Activated CD8-positive, alpha-beta memory T cell treated with anti-CD3 and anti-CD28 coated beads, Interleukin-2, amount 10 ng/mL, durations not matched to agents 7 days and 5 days (primary cell): Measurements from ENCODE around the gene CACNG5. TPM values are rescaled to one million over a fixed set of nuclear protein-coding genes. Genes with fewer than 3 reads are reported as not detected.

Experiments used
- ATAC-seq: fragments of 150-1000 bp; cut with Tn5 transposase; one replicate; pipeline ENCODE4 v1.10.0; 2021; ENCODE audit warnings: moderate library complexity
- CTCF ChIA-PET: fragments of 350-600 bp; sonication (Branson Sonifier 250); formaldehyde crosslinking; loops from one replicate; lab custom pipeline; 2021; ENCODE audit warnings: antibody characterized with exemption; lab: Charles Lee
- DNase-seq: peaks from one replicate; pipeline ENCODE4 v3.0.0-alpha.2; 2020
- H3K27ac Mint-ChIP-seq: one replicate; pipeline ENCODE4 v1.8.0; 2021; ENCODE audit warnings: mild to moderate bottlenecking, mixed read lengths
- H3K27me3 Mint-ChIP-seq: one replicate; pipeline ENCODE4 v1.8.0; 2021; ENCODE audit warnings: mixed read lengths
- H3K36me3 Mint-ChIP-seq: one replicate; pipeline ENCODE4 v1.8.0; 2021; ENCODE audit warnings: mild to moderate bottlenecking, mixed read lengths
- H3K4me1 Mint-ChIP-seq: one replicate; pipeline ENCODE4 v1.8.0; 2021; ENCODE audit warnings: mixed read lengths
- H3K4me3 Mint-ChIP-seq: one replicate; pipeline ENCODE4 v1.8.0; 2021; ENCODE audit warnings: mild to moderate bottlenecking, moderate library complexity, mixed read lengths
- H3K9me3 Mint-ChIP-seq: one replicate; pipeline ENCODE4 v1.8.0; 2022; ENCODE audit warnings: low read depth, mixed read lengths
- total RNA-seq, 2 experiments: library from RNA; stranded (reverse); gene quantifications; one replicate each; pipeline ENCODE4 v1.2.3, GENCODE V29; 2021

The CACNG5 gene
- total RNA-seq, 2 experiments from 2014 or later: not detected

DNA sequence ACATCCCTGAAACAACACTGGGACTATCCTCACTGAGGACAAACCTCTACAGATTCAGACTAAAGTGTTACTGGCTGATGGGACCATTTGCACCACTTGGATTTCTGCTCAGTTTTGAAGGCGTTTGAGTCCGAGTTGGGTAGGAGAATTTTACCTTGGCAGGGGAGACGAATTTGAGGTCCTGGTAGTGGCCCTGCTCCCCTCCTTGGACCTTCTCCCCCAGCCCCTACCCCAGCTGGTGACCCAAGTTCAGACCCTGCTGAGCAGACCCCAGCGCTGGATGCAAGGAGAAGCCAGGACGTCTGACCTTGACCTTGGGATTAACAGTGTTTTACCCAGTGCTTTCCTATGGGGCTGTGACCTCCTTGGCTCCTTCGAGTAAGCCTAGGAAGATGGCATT lies 13.6 kb downstream of the CACNG5 start:
- CTCF ChIA-PET: no interaction called here
- no peak for ATAC-seq

DNA sequence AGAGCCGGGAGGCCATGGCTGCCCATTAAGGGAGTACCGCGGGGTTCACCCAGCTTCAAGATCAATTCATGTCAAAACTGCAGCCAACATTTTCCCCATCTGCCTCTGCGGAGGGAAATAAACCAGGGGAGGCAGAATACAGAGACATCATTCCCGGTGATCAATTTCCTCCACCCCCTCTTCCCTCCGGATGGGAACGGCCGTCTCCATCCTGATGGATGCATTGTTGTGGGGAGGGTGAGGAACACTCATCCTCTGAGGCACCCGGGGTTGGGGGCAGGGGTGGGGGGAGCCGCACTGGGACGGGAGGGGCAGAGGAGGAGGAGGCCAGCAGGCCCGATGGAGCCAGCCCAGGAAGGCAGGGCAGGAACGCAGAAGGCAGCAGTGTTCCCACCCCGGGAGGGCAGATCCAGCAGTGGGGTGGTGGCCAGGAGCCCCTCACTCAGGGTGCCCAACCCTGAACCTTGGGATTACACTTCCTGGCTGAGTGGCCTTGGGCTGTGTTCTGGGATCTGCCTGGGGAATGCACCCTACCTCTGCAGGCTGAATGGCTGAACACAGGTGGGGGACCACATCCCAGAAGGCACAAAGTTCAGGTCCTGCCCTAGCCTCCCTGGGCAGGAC lies 14.2 kb downstream of the CACNG5 start:
- H3K27ac Mint-ChIP-seq: no peak overlapping the region
- no peaks in the 10 kb centered on the region for H3K9me3 Mint-ChIP-seq
- CTCF ChIA-PET: no interaction called here
- DNase-seq (no peak), ATAC-seq (no peak)
- H3K4me1 Mint-ChIP-seq: no peaks in the 10 kb centered on the region
- H3K4me3 Mint-ChIP-seq: no peak overlapping the region
- H3K27me3 Mint-ChIP-seq: peaks cover 13% of the 10 kb centered on the region
- H3K36me3 Mint-ChIP-seq: no peaks in the 10 kb centered on the region

More for the DNA sequence above, 13.6 kb downstream of the CACNG5 start:
- H3K36me3 Mint-ChIP-seq: no peaks in the 10 kb centered on the region
- H3K27me3 Mint-ChIP-seq: peaks cover 13% of the 10 kb centered on the region
- no peak for DNase-seq
- no peaks in the 10 kb centered on the region for H3K4me1 Mint-ChIP-seq
- no peak overlapping the region for H3K27ac Mint-ChIP-seq
- no peak overlapping the region for H3K4me3 Mint-ChIP-seq
- no peaks in the 10 kb centered on the region for H3K9me3 Mint-ChIP-seq

DNA sequence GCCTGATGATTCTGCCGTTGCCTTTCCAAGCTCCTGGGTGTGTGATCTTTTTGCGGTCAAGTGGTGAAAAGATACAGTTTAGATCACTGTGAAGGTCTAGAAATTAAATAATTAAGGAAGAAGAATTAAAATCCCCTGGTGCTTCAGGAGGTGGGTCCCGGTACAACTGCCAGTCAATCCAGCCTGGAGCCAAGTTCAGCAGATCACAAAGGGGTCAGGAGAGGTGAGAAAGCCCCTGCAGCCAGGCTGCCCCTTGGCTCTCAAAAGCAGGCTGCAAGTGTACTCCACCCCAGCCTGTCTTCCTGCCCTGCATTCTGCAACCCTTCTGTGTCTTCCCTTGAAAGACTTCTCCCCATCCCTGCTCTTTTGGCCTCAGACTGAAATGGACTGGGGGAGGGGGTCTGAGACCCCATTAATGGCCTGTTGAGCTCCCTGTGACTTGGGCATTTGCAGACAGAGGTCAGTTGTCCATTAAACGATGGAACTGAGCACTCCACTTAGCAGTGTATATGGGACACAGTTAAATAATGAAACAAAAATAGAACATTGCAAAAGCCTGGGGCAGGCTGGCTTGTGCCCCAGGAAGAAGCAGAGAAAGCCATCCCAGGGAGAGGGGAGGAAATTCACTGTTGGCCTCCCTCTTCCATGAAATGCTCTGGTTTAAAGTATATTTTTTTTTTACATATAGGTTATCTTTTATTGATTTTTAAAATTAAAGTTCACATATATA lies 15.1 kb downstream of the CACNG5 start:
- H3K27me3 Mint-ChIP-seq: peaks cover 11% of the 10 kb centered on the region
- DNase-seq: no peak
- peaks cover 4% of the 10 kb centered on the region for H3K9me3 Mint-ChIP-seq
- H3K4me1 Mint-ChIP-seq: no peaks in the 10 kb centered on the region
- no peak overlapping the region for H3K27ac Mint-ChIP-seq
- CTCF ChIA-PET: no interaction called here
- ATAC-seq: no peak
- H3K4me3 Mint-ChIP-seq: no peak overlapping the region
- peaks cover 2% of the 10 kb centered on the region for H3K36me3 Mint-ChIP-seq

DNA sequence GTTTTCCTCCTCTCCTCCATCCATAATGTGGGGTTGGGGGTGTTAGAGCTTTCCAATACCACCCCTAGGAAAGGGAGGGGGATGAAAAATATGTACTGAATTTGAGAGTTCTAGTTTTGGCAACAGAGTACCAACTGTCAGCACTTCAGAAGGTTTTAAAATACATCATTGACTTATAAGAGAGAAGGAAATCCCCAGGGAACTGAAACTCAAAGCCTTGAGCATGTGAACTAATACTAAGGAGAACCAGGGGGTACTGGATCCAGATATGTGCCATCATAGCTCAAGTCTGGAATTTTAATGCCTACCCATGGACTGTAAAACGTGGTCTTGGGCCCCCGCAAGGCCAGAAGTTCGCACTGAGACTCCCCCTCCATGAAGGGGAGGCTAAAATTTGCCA lies 15.8 kb downstream of the CACNG5 start:
- CTCF ChIA-PET: no interaction called here

DNA sequence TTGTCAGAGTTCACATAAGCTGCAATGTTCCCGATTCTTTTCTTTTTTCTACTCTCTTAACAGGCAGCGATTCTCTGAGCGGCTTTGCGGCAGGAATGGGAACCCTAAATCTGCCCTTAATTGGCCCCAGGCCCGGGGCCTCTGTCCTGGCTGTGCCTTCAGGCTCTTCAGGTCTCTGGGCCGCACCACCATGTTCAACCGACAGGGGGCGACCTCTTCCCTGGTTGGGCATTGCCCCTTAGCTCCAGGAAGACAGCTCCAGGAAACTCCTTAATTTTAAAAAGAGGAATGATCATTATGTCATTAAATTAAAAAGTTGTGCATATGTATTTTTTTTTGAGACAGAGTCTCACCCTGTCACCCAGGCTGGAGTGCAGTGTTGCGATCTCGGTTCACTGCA lies 20.3 kb downstream of the CACNG5 start:
- H3K9me3 Mint-ChIP-seq: peaks cover 4% of the 10 kb centered on the region
- H3K27me3 Mint-ChIP-seq: peaks cover 10% of the 10 kb centered on the region
- H3K27ac Mint-ChIP-seq: no peak overlapping the region
- CTCF ChIA-PET: no interaction called here
- DNase-seq (no peak), ATAC-seq (no peak)
- H3K36me3 Mint-ChIP-seq: peaks cover 2% of the 10 kb centered on the region
- no peaks in the 10 kb centered on the region for H3K4me1 Mint-ChIP-seq
- no peak overlapping the region for H3K4me3 Mint-ChIP-seq

More for the DNA sequence above, 15.8 kb downstream of the CACNG5 start:
- H3K36me3 Mint-ChIP-seq: peaks cover 2% of the 10 kb centered on the region
- H3K27ac Mint-ChIP-seq: no peak overlapping the region
- H3K9me3 Mint-ChIP-seq: peaks cover 4% of the 10 kb centered on the region
- no peaks in the 10 kb centered on the region for H3K4me1 Mint-ChIP-seq
- no peak for ATAC-seq
- no peak for DNase-seq
- H3K4me3 Mint-ChIP-seq: no peak overlapping the region
- H3K27me3 Mint-ChIP-seq: peaks cover 10% of the 10 kb centered on the region

DNA sequence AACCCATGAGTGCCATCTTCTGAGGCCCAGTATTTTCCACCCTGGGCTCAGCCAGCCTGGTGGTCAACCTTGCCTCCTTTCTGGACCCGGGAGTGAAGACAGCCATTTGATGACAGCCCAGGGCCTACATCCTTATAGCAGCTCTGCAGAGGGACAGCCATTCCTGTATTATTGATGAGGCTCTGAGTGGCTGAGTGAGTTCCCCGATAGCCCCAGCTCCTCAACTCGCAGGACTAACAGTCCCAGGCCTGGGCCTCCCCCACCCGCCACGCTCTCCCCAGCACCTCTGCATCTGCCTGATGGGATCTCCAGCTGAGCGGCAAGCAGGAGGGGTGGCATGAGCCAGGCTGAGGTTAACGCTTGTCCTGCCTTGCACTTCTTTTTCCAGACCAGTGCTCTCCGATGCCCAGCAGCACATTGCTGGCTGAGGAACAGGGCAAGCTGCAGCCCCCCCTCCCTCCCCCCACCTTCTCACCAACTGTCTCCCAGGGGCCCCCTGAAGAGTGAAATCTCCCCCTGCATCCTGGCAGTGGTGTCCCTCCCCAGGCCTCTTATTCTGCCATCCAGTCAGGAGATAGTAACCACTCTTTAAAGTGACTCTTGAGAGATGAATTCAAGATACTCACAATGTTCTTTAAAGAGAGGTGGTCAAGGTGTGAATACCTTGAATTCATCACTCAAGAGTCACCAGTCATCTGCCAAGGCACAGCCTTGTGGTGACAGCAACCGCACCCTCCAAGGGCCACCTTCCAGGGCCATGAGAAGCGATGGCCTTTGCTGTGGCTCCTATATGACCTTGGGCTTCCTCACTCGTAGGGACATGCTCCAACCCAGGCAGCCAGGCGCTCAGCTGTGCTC lies 23.5 kb downstream of the CACNG5 start:
- H3K36me3 Mint-ChIP-seq: peaks cover 2% of the 10 kb centered on the region
- H3K4me3 Mint-ChIP-seq: no peak overlapping the region
- no peak overlapping the region for H3K27ac Mint-ChIP-seq
- CTCF ChIA-PET: no interaction called here
- no peak for DNase-seq
- peaks cover 4% of the 10 kb centered on the region for H3K9me3 Mint-ChIP-seq
- H3K27me3 Mint-ChIP-seq: peaks cover 18% of the 10 kb centered on the region
- H3K4me1 Mint-ChIP-seq: no peaks in the 10 kb centered on the region
- no peak for ATAC-seq

DNA sequence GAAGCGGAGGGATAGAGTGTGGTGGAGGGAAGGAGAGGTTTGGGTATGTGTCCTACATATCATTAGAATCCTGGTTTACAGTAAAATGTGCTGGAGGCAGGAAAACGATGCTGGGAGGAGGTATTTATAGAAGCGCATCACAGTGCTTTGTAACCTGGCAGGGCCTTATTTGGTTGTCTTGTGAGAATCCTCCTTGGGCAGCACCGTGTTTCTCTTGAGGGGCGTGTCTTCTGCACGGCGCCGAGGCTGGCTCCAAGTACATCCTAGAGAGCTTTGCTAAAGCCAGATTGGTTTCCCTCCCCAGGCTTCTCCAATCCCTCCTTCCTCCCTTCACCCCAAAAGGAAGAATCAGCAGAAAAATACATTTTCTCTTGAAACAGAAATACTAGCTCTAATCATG lies 24.4 kb downstream of the CACNG5 start:
- Mint-ChIP-seq H3K27ac (no peak overlapping the region), H3K27me3 (peaks cover 23% of the 10 kb centered on the region), H3K36me3 (peaks cover 2% of the 10 kb centered on the region), H3K4me1 (no peaks in the 10 kb centered on the region), H3K9me3 (peaks cover 4% of the 10 kb centered on the region), H3K4me3 (no peak overlapping the region)
- CTCF ChIA-PET: no interaction called here
- ATAC-seq (no peak), DNase-seq (no peak)

DNA sequence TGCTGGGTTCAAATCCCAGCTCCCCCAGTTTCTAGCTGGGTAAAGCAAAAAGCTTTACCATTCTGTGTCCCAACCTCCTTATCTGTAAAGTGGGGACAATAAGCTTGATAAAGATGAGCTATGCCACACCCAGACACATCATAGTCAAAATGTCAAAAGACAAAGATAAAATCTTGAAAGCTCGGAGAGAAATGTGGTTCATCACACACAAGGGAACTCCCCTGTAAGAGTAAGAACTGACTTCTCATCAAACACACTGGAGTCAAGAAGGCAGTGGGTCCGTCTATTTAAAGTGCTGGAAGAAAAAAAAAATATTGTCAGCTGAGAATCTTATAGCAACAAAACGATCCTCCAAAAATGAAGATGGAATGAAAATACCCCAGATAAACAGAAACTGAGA lies 25.3 kb downstream of the CACNG5 start:
- DNase-seq: no peak
- CTCF ChIA-PET: no interaction called here
- H3K27ac Mint-ChIP-seq: no peak overlapping the region
- no peaks in the 10 kb centered on the region for H3K9me3 Mint-ChIP-seq
- no peaks in the 10 kb centered on the region for H3K36me3 Mint-ChIP-seq
- ATAC-seq: no peak
- peaks cover 23% of the 10 kb centered on the region for H3K27me3 Mint-ChIP-seq
- no peak overlapping the region for H3K4me3 Mint-ChIP-seq
- no peaks in the 10 kb centered on the region for H3K4me1 Mint-ChIP-seq

DNA sequence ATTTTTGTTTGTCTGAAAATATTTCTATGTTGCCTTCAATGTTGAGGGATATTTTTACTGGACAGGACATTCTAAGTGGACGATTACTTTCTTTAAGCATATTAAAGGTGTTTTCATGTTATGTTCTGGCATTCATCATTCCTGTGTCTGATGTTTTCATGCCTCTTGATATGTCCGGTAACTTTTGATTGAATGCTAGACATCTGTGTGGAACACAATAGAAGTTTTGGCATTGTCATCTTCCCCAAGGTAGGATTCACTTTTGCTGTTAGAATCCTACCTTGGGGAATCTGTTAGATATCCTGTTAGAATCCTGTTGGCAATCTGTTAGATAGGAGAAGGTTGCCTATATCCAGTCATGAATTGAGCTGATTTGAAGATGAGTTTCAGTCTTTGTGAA lies 28.9 kb downstream of the CACNG5 start:
- Mint-ChIP-seq H3K4me3 (no peak overlapping the region), H3K27me3 (peaks cover 30% of the 10 kb centered on the region), H3K27ac (no peak overlapping the region), H3K4me1 (no peaks in the 10 kb centered on the region), H3K9me3 (no peaks in the 10 kb centered on the region), H3K36me3 (no peaks in the 10 kb centered on the region)
- CTCF ChIA-PET: no interaction called here
- DNase-seq: no peak
- ATAC-seq: no peak

DNA sequence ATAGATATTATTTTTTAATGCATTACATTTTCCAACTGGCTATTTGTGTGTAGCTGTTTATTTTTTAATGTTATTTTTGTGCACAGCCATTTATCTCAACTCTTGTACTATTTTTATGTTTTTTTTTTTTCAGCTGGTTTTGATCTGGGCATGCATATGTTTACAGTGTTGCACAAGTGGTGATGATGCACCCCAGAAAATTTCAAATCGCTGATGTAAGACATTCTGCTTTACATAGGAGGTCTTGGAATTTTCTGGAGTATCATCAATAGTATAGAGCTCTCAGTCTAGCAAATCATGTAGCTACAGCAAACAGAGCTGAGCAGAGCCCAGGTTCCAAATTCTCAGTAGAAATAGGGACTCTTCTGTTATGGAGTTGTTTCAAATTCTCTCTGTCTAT lies 30.2 kb downstream of the CACNG5 start:
- no peak overlapping the region for H3K4me3 Mint-ChIP-seq
- H3K9me3 Mint-ChIP-seq: no peaks in the 10 kb centered on the region
- CTCF ChIA-PET: no interaction called here
- H3K36me3 Mint-ChIP-seq: no peaks in the 10 kb centered on the region
- H3K4me1 Mint-ChIP-seq: no peaks in the 10 kb centered on the region
- ATAC-seq (no peak), DNase-seq (no peak)
- H3K27me3 Mint-ChIP-seq: peaks cover 30% of the 10 kb centered on the region
- H3K27ac Mint-ChIP-seq: no peak overlapping the region

DNA sequence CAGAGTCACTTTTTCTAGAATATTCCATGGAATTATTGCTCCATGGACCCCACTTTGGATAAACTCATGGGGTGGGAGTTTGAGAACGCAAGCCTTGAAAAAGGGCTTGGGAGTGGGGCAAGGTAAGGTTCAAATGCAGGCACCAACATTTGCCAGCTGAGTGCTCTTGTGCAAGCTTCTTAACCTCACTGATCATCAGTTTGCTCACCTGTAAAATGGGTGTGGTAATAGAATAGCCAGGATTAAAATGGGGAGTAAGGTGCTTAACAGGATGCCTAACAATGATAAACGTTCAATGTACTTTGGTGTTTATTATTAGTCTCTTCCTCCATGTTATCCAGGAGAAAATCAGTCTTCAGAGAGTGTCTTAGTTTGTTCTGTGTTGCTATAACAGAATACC lies 39.0 kb downstream of the CACNG5 start:
- no peaks in the 10 kb centered on the region for H3K4me1 Mint-ChIP-seq
- H3K4me3 Mint-ChIP-seq: no peak overlapping the region
- ATAC-seq (no peak), DNase-seq (no peak)
- H3K27ac Mint-ChIP-seq: no peak overlapping the region
- CTCF ChIA-PET: no interaction called here
- H3K36me3 Mint-ChIP-seq: no peaks in the 10 kb centered on the region
- H3K27me3 Mint-ChIP-seq: peaks cover 9% of the 10 kb centered on the region
- H3K9me3 Mint-ChIP-seq: peaks cover 2% of the 10 kb centered on the region

DNA sequence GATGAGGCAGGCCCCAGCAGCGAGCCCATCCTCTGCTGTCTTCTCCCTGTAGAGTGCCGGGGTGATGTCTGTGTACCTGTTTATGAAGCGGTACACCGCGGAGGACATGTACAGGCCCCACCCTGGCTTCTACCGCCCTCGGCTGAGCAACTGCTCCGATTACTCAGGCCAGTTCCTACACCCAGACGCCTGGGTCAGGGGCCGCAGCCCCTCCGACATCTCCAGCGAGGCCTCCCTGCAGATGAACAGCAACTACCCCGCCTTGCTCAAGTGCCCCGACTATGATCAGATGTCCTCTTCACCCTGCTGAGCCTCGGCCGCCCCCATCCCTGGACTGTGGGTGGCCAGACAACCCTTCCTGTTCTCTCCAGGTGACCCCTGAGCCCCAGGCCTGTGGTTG lies 50.0 kb downstream of the CACNG5 start:
- Mint-ChIP-seq H3K4me3 (no peak overlapping the region), H3K27ac (no peak overlapping the region), H3K27me3 (no peaks in the 10 kb centered on the region), H3K4me1 (no peaks in the 10 kb centered on the region), H3K36me3 (no peaks in the 10 kb centered on the region), H3K9me3 (no peaks in the 10 kb centered on the region)
- no peak for DNase-seq
- ATAC-seq: no peak
- CTCF ChIA-PET: no interaction called here

DNA sequence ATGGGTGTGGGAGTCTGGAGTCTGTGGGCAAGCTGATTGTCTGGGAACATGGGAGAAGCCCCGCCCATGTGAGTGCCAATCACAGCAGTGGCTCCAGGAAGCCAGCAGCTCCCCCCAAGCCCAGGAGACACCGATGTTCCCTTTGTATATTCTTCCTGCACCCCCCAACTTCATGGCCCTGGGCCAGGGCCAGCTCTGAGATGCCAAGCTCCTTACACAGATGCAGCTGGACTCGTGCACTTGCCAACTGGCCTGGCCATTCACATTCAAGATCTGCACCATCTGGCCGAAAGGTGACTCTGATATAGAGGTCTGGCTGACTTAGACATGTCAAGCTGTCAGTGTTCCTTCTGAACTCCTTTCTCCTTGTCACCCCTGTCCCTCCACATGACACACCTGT lies 50.5 kb downstream of the CACNG5 start:
- CTCF ChIA-PET: no interaction called here
- no peaks in the 10 kb centered on the region for H3K36me3 Mint-ChIP-seq
- H3K27me3 Mint-ChIP-seq: no peaks in the 10 kb centered on the region
- ATAC-seq (no peak), DNase-seq (no peak)
- no peak overlapping the region for H3K4me3 Mint-ChIP-seq
- no peak overlapping the region for H3K27ac Mint-ChIP-seq
- no peaks in the 10 kb centered on the region for H3K4me1 Mint-ChIP-seq
- no peaks in the 10 kb centered on the region for H3K9me3 Mint-ChIP-seq
